ENCODE measurements around the gene CRYBG3. TPM values are rescaled to one million over a fixed set of nuclear protein-coding genes. Genes with fewer than 3 reads are reported as not detected.

CRYBG3 gene
- total and polyA plus RNA-seq, 2 of the 13 experiments (the other 11 are each of a cell fraction or from before 2014, with no cell fraction given) = 3.8 to 15.9 TPM

GRCh38 chr3:97971679-97972567 lies 150.1 kb downstream of the CRYBG3 start, which contains the start of gene RIOX2 (continued):
- peak; percentile 59; the same call in 1 of the 2 replicates for TF ChIP-seq TFDP1 (CRISPR knock-in tag; IDR thresholded peaks at IDR 0.05; ENCODE audit: borderline replicate concordance)
- no peak for TF ChIP-seq CBX5 (CRISPR knock-in tag; IDR thresholded peaks at IDR 0.05; ENCODE audit: borderline replicate concordance)
- TF ChIP-seq TEF (CRISPR knock-in tag; IDR thresholded peaks at IDR 0.05) = 0 out of 2 replicates have a peak, but pooled peaks have one; percentile 51
- TF ChIP-seq ZNF431 (CRISPR knock-in tag; IDR thresholded peaks at IDR 0.05; ENCODE audit: borderline replicate concordance, low read depth) = peak; percentile 60; the same call in 1 of the 2 replicates
- 0 out of 2 replicates have a peak, but pooled peaks have one; percentile 21 for TF ChIP-seq CSRNP2 (CRISPR knock-in tag; conservative IDR thresholded peaks at IDR 0.05; ENCODE audit: low read depth)
- TF ChIP-seq TAF15 (IDR thresholded peaks at IDR 0.05; ENCODE audit: low read depth, low read length, poor library complexity, severe bottlenecking) = peak; percentile 63
- TF ChIP-seq MAX (IDR thresholded peaks at IDR 0.05) = peak; percentile 99
- TF ChIP-seq, protein P1, sequence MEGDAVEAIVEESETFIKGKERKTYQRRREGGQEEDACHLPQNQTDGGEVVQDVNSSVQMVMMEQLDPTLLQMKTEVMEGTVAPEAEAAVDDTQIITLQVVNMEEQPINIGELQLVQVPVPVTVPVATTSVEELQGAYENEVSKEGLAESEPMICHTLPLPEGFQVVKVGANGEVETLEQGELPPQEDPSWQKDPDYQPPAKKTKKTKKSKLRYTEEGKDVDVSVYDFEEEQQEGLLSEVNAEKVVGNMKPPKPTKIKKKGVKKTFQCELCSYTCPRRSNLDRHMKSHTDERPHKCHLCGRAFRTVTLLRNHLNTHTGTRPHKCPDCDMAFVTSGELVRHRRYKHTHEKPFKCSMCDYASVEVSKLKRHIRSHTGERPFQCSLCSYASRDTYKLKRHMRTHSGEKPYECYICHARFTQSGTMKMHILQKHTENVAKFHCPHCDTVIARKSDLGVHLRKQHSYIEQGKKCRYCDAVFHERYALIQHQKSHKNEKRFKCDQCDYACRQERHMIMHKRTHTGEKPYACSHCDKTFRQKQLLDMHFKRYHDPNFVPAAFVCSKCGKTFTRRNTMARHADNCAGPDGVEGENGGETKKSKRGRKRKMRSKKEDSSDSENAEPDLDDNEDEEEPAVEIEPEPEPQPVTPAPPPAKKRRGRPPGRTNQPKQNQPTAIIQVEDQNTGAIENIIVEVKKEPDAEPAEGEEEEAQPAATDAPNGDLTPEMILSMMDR (CRISPR knock-in tag; IDR thresholded peaks at IDR 0.05) = peak; percentile 39
- 0 out of 2 replicates have a peak, but pooled peaks have one; percentile 1 for TF ChIP-seq HNF4A (CRISPR knock-in tag; IDR thresholded peaks at IDR 0.05)
- peak; percentile 19; the same call in 1 of the 2 replicates for TF ChIP-seq ZNF446 (CRISPR knock-in tag; IDR thresholded peaks at IDR 0.05)
- TF ChIP-seq BCL6 (CRISPR knock-in tag; IDR thresholded peaks at IDR 0.05) = 0 out of 2 replicates have a peak, but pooled peaks have one; percentile 37
- TF ChIP-seq ZNF207 (IDR thresholded peaks at IDR 0.05; ENCODE audit: borderline replicate concordance) = no peak
- no peak for TF ChIP-seq HMGXB3 (CRISPR knock-in tag; IDR thresholded peaks at IDR 0.05; ENCODE audit: borderline replicate concordance)
- TF ChIP-seq, protein P2, sequence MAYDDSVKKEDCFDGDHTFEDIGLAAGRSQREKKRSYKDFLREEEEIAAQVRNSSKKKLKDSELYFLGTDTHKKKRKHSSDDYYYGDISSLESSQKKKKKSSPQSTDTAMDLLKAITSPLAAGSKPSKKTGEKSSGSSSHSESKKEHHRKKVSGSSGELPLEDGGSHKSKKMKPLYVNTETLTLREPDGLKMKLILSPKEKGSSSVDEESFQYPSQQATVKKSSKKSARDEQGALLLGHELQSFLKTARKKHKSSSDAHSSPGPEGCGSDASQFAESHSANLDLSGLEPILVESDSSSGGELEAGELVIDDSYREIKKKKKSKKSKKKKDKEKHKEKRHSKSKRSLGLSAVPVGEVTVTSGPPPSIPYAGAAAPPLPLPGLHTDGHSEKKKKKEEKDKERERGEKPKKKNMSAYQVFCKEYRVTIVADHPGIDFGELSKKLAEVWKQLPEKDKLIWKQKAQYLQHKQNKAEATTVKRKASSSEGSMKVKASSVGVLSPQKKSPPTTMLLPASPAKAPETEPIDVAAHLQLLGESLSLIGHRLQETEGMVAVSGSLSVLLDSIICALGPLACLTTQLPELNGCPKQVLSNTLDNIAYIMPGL (CRISPR knock-in tag; IDR thresholded peaks at IDR 0.05; ENCODE audit: borderline replicate concordance in 1 of 2, low read depth in 1 of 2) = 0 out of 4 replicates have a peak, but pooled peaks of 1 of the 2 experiments have one; percentile 18
